Adrenal gland (tissue), 12 donors: ENCODE measurements around the gene GPC5. TPM values are rescaled to one million over a fixed set of nuclear protein-coding genes. Genes with fewer than 3 reads are reported as not detected.

Source experiments
- DNase-seq, 7 donors: peaks; one replicate each; pipeline ENCODE4 v3.0.0-alpha.2; 2019 to 2020
- H3K27ac ChIP-seq, 5 donors: fragments of 200-600 bp; sonication (generic) in 4 of 5; 1 replicate in 3 of 5; 2 replicates in 2 of 5; pipeline versions ENCODE4 v1.5.1 to v1.8.0; 2016 to 2020; ENCODE audit warnings: mild to moderate bottlenecking in 1 of 5
- H3K27me3 ChIP-seq: fragments of 200-600 bp; 2 replicates; pipeline ENCODE4 v1.8.0; 2021
- H3K36me3 ChIP-seq, 2 donors: fragments of 200-600 bp; replicated peaks in 1 of 2; 1 replicate in 1 of 2; 2 replicates in 1 of 2; pipeline versions ENCODE4 v1.5.1 to v1.8.0; 2018 to 2022
- H3K4me1 ChIP-seq, 2 donors: fragments of 200-600 bp; replicated peaks in 1 of 2; 1 replicate in 1 of 2; 2 replicates in 1 of 2; pipeline versions ENCODE4 v1.5.1 to v1.8.0; 2018 to 2021
- H3K4me3 ChIP-seq, 4 donors: fragments of 200-600 bp; sonication (generic) in 3 of 4; one replicate each; pipeline ENCODE4 v1.5.1; 2016 to 2018
- H3K9me3 ChIP-seq, 3 donors: fragments of 200-600 bp; sonication (generic) in 1 of 3; replicated peaks in 1 of 3; 1 replicate in 2 of 3; 2 replicates in 1 of 3; pipeline versions ENCODE4 v1.5.1 to v1.8.0; 2016 to 2021
- POLR2A ChIP-seq, 2 donors: fragments of 450-650 bp; IDR thresholded peaks; one replicate each; pipeline ENCODE4 v1.6.1; 2017; ENCODE audit warnings: antibody characterized with exemption in 2 of 2, mild to moderate bottlenecking in 2 of 2, moderate library complexity in 1 of 2
- WGBS, 4 donors: extraction: QIAGEN DNeasy Blood & Tissue Kit in 2 of 4; methylation state at CpG; one replicate each; pipeline versions ENCODE4 v1.1.5 to v1.1.7; 2013 to 2017; 5-methylcytosine and 5-hydroxymethylcytosine counted together
- intact Hi-C, 2 donors: fragments of 100-400 bp; cut with DNase I; formaldehyde crosslinking; loops; one replicate each; pipeline versions ENCODE4 v1.14.1 to v1.15.0; 2022 to 2023
- polyA plus RNA-seq, 3 donors: library from polyadenylated mRNA; stranded (reverse); fragments of 200-250 nt in 2 of 3; fragments of 350-450 nt in 1 of 3; fragmentation: Illumina TruSeq in 1 of 3; extraction: RNeasy Lipid Tissue Mini Kit (QIAGEN cat#74804) in 1 of 3; gene quantifications; one replicate each; pipeline ENCODE4 v1.2.3, GENCODE V29; 2013 to 2014
- total RNA-seq, 9 donors: library from RNA; depleted of rRNA in 4 of 9; stranded (reverse); fragments of >200 nt in 4 of 9; fragments of 120-200 nt in 1 of 9; fragmentation: NEBNext Ultra II Directional in 1 of 9; extraction: Animal tissue kit (Norgen Biotek cat#: 25700) in 1 of 9; gene quantifications; one replicate each; pipeline versions ENCODE4 v1.1.0 to v1.2.4, GENCODE V29; 2013 to 2023
- TF ChIP-seq, protein P1 (sequence below), 6 experiments: fragments of 450-650 bp in 4 of 6; fragments of 200-600 bp in 2 of 6; sonication (generic) in 1 of 6; IDR thresholded peaks; 1 replicate in 5 of 6; 2 replicates in 1 of 6; pipeline versions ENCODE4 v1.5.1 to v1.8.0; 2016 to 2021; ENCODE audit warnings: antibody characterized with exemption in 6 of 6, mild to moderate bottlenecking in 2 of 6, moderate library complexity in 1 of 6
- donor health status: healthy with polysubstance abuse.
- donor health status: Bipolar disorder and iron deficiency.
- donor health status: DM: yes; HTN: yes; CAD: no.
- donor health status: DM: no; HTN: no; CAD: no.
- donor health status: DM: no; HTN: no; CAD: no.
- donor health status: DM: yes; HTN: yes; CAD: no.

The GPC5 gene
- total and polyA plus RNA-seq, 12 donors, result 0.24 to 7.7 (median 2.1) TPM; not detected in 4

DNA sequence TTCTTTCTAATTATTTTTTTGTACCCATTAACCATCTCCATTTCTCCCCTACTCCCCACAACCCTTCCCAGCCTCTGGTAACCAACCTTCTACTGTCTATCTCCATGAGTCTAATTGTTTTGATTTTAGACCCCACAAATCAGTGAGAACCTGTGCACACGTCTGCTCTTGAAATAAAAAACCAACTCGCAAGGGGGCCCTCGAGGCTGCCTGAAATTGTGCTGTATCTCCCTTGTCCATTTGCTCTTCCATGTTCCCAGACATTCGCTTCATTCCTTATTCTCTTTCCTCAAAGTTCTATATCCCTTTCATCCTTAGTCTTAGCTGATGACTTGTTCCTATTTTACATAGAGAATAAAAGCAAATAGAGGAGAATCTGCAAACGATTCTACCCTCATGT, 95.0 kb downstream of the GPC5 start:
- no peak for DNase-seq
- Histone ChIP-seq H3K4me3 (no peak overlapping the region), H3K27me3 (no peaks in the 10 kb centered on the region), H3K9me3 (no peaks in the 10 kb centered on the region), H3K4me1 (no peaks in the 10 kb centered on the region), H3K27ac (no peak overlapping the region), H3K36me3 (no peaks in the 10 kb centered on the region)
- intact Hi-C loops, result no loop called here
- TF ChIP-seq, protein P1, sequence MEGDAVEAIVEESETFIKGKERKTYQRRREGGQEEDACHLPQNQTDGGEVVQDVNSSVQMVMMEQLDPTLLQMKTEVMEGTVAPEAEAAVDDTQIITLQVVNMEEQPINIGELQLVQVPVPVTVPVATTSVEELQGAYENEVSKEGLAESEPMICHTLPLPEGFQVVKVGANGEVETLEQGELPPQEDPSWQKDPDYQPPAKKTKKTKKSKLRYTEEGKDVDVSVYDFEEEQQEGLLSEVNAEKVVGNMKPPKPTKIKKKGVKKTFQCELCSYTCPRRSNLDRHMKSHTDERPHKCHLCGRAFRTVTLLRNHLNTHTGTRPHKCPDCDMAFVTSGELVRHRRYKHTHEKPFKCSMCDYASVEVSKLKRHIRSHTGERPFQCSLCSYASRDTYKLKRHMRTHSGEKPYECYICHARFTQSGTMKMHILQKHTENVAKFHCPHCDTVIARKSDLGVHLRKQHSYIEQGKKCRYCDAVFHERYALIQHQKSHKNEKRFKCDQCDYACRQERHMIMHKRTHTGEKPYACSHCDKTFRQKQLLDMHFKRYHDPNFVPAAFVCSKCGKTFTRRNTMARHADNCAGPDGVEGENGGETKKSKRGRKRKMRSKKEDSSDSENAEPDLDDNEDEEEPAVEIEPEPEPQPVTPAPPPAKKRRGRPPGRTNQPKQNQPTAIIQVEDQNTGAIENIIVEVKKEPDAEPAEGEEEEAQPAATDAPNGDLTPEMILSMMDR (IDR thresholded peaks at IDR 0.05), result no peak
- no peak for TF ChIP-seq POLR2A (IDR thresholded peaks at IDR 0.05)
- WGBS, 4 donors, result 76 to 90% (median 81%) methylated on average over 5 of the region's 5 CpGs

DNA sequence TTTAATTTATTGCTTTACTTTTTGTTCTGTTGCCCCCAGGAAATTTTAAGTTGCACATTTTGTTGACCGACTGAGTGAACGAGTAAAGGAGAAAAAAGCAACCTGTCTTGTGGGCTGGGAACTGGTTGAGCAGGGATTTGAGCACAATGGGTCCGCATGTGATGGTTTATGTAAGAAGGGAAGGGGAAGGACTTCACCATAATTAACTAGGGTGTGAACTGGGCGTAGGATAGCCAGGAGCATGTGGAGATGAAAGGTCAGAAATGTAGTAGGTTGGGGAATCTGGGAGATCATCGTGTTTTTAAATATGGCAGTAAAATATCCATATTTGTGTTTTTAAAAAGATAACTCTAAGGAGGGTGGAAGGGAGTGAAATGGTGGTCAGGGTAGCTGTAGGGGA, 99.9 kb downstream of the GPC5 start:
- Histone ChIP-seq H3K27me3 (no peaks in the 10 kb centered on the region), H3K27ac (no peak overlapping the region), H3K36me3 (no peaks in the 10 kb centered on the region), H3K9me3 (no peaks in the 10 kb centered on the region), H3K4me1 (no peaks in the 10 kb centered on the region), H3K4me3 (no peak overlapping the region)
- 74 to 82% (median 80%) methylated on average over 5 of the region's 5 CpGs for WGBS, 4 donors
- DNase-seq, result no peak
- intact Hi-C loops, result no loop called here
- TF ChIP-seq, protein P1 (IDR thresholded peaks at IDR 0.05), result no peak
- no peak for TF ChIP-seq POLR2A (IDR thresholded peaks at IDR 0.05)

DNA sequence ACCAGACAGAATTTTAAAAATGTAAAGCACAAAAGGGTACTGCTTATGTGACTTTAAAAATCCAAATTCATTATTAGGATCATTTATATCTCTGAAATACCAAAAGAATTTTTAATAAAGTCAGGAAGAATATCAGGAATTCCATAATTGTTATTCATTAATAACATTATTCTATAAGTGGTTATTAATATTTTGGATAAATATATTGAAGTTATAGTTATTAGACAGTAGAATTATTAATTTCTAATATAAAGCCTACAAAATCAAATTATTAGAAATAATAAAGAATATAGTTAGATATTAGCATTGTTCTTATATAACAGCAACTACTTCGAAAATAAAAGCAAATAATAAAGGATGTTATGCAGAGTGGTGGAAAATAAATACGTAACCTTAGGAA, 105.8 kb downstream of the GPC5 start:
- no peak for TF ChIP-seq POLR2A (IDR thresholded peaks at IDR 0.05)
- TF ChIP-seq, protein P1 (IDR thresholded peaks at IDR 0.05), result no peak
- Histone ChIP-seq H3K36me3 (no peaks in the 10 kb centered on the region), H3K9me3 (no peaks in the 10 kb centered on the region), H3K27me3 (no peaks in the 10 kb centered on the region), H3K4me1 (no peaks in the 10 kb centered on the region), H3K27ac (no peak overlapping the region), H3K4me3 (no peak overlapping the region)
- DNase-seq, result no peak
- intact Hi-C loops, result no loop called here
- 85 to 90% (median 89%) methylated on average over 2 of the region's 2 CpGs for WGBS, 4 donors

DNA sequence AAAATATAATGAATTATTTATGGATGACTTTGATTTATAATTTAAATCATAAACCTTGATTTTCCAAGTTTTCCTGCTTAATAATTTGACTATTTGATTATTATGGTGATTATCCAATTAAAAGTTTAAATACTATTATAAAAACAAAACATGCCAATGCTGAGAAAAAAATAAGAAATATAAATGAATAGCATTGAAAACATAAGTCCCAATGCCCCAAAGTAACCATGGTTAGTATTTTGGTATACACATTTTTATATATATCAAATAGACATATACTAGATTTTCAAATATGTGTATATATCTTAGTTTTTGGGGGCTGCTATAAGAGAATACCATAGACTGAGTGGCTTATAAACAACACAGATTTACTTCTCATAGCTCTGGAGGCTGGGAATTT, 108.3 kb downstream of the GPC5 start:
- no peak for DNase-seq
- TF ChIP-seq, protein P1 (IDR thresholded peaks at IDR 0.05), result no peak
- no peak for TF ChIP-seq POLR2A (IDR thresholded peaks at IDR 0.05)
- Histone ChIP-seq H3K9me3 (no peaks in the 10 kb centered on the region), H3K4me3 (no peak overlapping the region), H3K27me3 (no peaks in the 10 kb centered on the region), H3K4me1 (no peaks in the 10 kb centered on the region), H3K36me3 (no peaks in the 10 kb centered on the region), H3K27ac (no peak overlapping the region)
- intact Hi-C loops, result no loop called here
